ENCODE measurements around the gene GPR55. TPM values are rescaled to one million over a fixed set of nuclear protein-coding genes. Genes with fewer than 3 reads are reported as not detected.

The GPR55 gene
- total and polyA plus RNA-seq, 10 of the 15 experiments (the other 5 are each of a cell fraction or from before 2014, with no cell fraction given) = 2.1 to 30.1 (median 16.2) TPM

DNA sequence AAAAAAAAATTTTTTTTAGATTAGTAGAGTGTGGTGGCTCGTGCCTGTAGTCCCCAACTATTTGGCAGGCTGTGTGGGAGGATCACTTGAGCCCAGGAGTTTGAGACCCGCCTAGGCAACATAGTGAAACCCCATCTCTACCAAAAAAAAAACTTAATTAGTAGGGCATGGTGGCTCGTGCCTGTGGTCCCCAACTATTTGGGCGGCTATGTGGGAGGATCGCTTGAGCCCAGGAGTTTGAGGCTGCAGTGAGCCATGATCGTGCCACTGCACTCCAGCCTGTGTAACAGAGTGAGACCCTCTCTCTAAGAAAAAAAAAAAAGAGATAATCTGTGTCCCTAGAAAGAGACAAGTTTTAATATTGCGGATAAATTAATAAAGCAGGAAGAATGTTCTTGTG is 8.8 kb downstream of the GPR55 start:
- DNase-seq (ENCODE audit: low read depth, low spot score) = no peak
- no peak for FAIRE-seq
- Histone ChIP-seq H3K79me2 (ENCODE audit: control insufficient read depth, insufficient read depth, low read length) (peaks cover 92% of the 10 kb centered on the region), H3K27ac (ENCODE audit: control insufficient read depth, insufficient read depth) (no peak overlapping the region), H3K9ac (ENCODE audit: control insufficient read depth, insufficient read depth, low read length) (no peak overlapping the region), H3K36me3 (ENCODE audit: control insufficient read depth in 2 of 2, insufficient read depth in 2 of 2, low read length in 1 of 2) (peaks cover 0 to 2% of the 10 kb centered on the region in 2 experiments; a peak in 3 of 4 replicates), H3K4me3 (peak overlapping the region; percentile 55; the same call in 1 of the 2 replicates), H3K27me3 (replicated peaks in 1 of 2; ENCODE audit: control insufficient read depth in 2 of 2, insufficient read depth in 2 of 2, low read length in 1 of 2) (no peaks in the 10 kb centered on the region), H2AFZ (ENCODE audit: control insufficient read depth, low read depth, low read length) (no peak overlapping the region), H3K4me2 (ENCODE audit: control insufficient read depth, insufficient read depth) (peak overlapping the region; percentile 63), H3K4me1 (ENCODE audit: control insufficient read depth, insufficient read depth, low read length) (peaks cover 23% of the 10 kb centered on the region), H4K20me1 (ENCODE audit: control insufficient read depth, insufficient read depth) (no peaks in the 10 kb centered on the region), H3K9me3 (replicated peaks; ENCODE audit: control insufficient read depth, insufficient read depth, low read length) (no peaks in the 10 kb centered on the region)
- WGBS (ENCODE audit: insufficient coverage, insufficient replicate concordance, low lambda C conversion rate, missing lambda C conversion rate) = 1% methylated on average over 7 of the region's 7 CpGs
- TF ChIP-seq IKZF2 (IDR thresholded peaks at IDR 0.05) = no peak
- no peak for TF ChIP-seq MTA3 (IDR thresholded peaks at IDR 0.05; ENCODE audit: borderline replicate concordance, low read length)
- TF ChIP-seq, protein P1, sequence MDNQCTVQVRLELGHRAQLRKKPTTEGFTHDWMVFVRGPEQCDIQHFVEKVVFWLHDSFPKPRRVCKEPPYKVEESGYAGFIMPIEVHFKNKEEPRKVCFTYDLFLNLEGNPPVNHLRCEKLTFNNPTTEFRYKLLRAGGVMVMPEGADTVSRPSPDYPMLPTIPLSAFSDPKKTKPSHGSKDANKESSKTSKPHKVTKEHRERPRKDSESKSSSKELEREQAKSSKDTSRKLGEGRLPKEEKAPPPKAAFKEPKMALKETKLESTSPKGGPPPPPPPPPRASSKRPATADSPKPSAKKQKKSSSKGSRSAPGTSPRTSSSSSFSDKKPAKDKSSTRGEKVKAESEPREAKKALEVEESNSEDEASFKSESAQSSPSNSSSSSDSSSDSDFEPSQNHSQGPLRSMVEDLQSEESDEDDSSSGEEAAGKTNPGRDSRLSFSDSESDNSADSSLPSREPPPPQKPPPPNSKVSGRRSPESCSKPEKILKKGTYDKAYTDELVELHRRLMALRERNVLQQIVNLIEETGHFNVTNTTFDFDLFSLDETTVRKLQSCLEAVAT (IDR thresholded peaks at IDR 0.05) = peak; percentile 76
- no peak for TF ChIP-seq CBX5 (IDR thresholded peaks at IDR 0.05; ENCODE audit: low read depth)
- TF ChIP-seq RUNX3 (IDR thresholded peaks at IDR 0.05; ENCODE audit: low read length) = 0 out of 2 replicates have a peak, but pooled peaks have one; percentile 13
- no peak for TF ChIP-seq POLR2AphosphoS5 (IDR thresholded peaks at IDR 0.05; ENCODE audit: low read length)
- no peak for TF ChIP-seq SMAD5 (IDR thresholded peaks at IDR 0.05; ENCODE audit: low read depth)
- no peak for TF ChIP-seq HDAC2 (IDR thresholded peaks at IDR 0.05)
- no peak for TF ChIP-seq FOXM1 (IDR thresholded peaks at IDR 0.05; ENCODE audit: low read depth, low read length)
- TF ChIP-seq BHLHE40 (IDR thresholded peaks at IDR 0.05; ENCODE audit: borderline replicate concordance in 1 of 2, low read depth in 2 of 2, low read length in 1 of 2) = peak in 1 of 2 experiments; percentile 14; a peak in 1 of 4 replicates
- TF ChIP-seq TCF3 (IDR thresholded peaks at IDR 0.05; ENCODE audit: borderline replicate concordance, insufficient read depth, low read depth, low read length) = no peak
- no peak for TF ChIP-seq NFYA (IDR thresholded peaks at IDR 0.05; ENCODE audit: borderline replicate concordance, low read depth, low read length)
- TF ChIP-seq, protein P2, sequence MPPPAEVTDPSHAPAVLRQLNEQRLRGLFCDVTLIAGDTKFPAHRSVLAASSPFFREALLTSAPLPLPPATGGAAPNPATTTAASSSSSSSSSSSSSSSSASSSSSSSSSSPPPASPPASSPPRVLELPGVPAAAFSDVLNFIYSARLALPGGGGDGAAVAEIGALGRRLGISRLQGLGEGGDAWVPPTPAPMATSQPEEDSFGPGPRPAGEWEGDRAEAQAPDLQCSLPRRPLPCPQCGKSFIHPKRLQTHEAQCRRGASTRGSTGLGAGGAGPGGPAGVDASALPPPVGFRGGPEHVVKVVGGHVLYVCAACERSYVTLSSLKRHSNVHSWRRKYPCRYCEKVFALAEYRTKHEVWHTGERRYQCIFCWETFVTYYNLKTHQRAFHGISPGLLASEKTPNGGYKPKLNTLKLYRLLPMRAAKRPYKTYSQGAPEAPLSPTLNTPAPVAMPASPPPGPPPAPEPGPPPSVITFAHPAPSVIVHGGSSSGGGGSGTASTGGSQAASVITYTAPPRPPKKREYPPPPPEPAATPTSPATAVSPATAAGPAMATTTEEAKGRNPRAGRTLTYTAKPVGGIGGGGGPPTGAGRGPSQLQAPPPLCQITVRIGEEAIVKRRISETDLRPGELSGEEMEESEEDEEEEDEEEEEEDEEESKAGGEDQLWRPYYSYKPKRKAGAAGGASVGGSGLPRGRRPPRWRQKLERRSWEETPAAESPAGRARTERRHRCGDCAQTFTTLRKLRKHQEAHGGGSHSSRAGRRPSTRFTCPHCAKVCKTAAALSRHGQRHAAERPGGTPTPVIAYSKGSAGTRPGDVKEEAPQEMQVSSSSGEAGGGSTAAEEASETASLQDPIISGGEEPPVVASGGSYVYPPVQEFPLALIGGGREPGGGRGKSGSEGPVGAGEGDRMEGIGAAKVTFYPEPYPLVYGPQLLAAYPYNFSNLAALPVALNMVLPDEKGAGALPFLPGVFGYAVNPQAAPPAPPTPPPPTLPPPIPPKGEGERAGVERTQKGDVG (CRISPR knock-in tag; IDR thresholded peaks at IDR 0.05) = no peak
- TF ChIP-seq SREBF1 (IDR thresholded peaks at IDR 0.05; ENCODE audit: low read length) = no peak
- TF ChIP-seq MYB (IDR thresholded peaks at IDR 0.05; ENCODE audit: borderline replicate concordance, low read depth, low read length) = no peak
- POLR2A ChIA-PET = interaction anchor here (0.7 kb wide), 1 partner anchor 8 kb away, joined by 3 read pairs; no protein-coding TSS in a partner anchor
- ATAC-seq = peak; percentile 2; the same call in 2 of the 3 replicates
- SMC1A ChIA-PET (ENCODE audit: uncharacterized antibody, unreplicated experiment) = interaction anchor here (1.2 kb wide), 1 partner anchor 69 kb away, joined by 5 read pairs; no protein-coding TSS in a partner anchor
- no TSS peak for BruUV-seq (replicated peaks)
- in situ Hi-C loops (cut with MboI) = no loop called here
- RAD21 ChIA-PET (ENCODE audit: unreplicated experiment) = interaction anchor here (2.2 kb wide), 1 partner anchor 11 kb away, joined by 13 read pairs; no protein-coding TSS in a partner anchor
- intact Hi-C loops (cut with micrococcal nuclease; ENCODE audit: unreplicated experiment) = no loop called here
- CTCF ChIA-PET = interaction anchor here (0.7 to 16.2 kb wide), 6 partner anchors 8 to 70 kb away, joined by 3 to 315 read pairs (median 28); partner anchors contain the start of gene GPR55
